ENCODE results near the gene MICAL2.

MICAL2 gene

GRCh38 chr11:12193515-12194336 is 83.3 kb downstream of the MICAL2 start:
- DNase-seq = no peak

- no peak for DNase-seq
Measured at GRCh38 chr11:12195768-12196167, 85.4 kb downstream of the MICAL2 start.

- no peak for DNase-seq
Measured at GRCh38 chr11:12196308-12196707, 85.9 kb downstream of the MICAL2 start.

- no peak for DNase-seq
Measured at GRCh38 chr11:12196872-12197271, 86.5 kb downstream of the MICAL2 start.

GRCh38 chr11:12198251-12199222 is 88.1 kb downstream of the MICAL2 start:
- DNase-seq = no peak

- peak; percentile 36 for DNase-seq
Measured at GRCh38 chr11:12199231-12199948, 89.0 kb downstream of the MICAL2 start.

- DNase-seq = no peak
Measured at GRCh38 chr11:12200279-12200990, 90.0 kb downstream of the MICAL2 start.

- DNase-seq = no peak
Measured at GRCh38 chr11:12200991-12201985, 90.9 kb downstream of the MICAL2 start.

- no peak for DNase-seq
Measured at GRCh38 chr11:12202661-12203310, 92.4 kb downstream of the MICAL2 start.

- no peak for DNase-seq
Measured at GRCh38 chr11:12204506-12204905, 94.1 kb downstream of the MICAL2 start.

- DNase-seq = no peak
Measured at GRCh38 chr11:12205330-12205729, 94.9 kb downstream of the MICAL2 start.

GRCh38 chr11:12206529-12206928 is 96.1 kb downstream of the MICAL2 start:
- no peak for DNase-seq

- no peak for DNase-seq
Measured at GRCh38 chr11:12207384-12208150, 97.2 kb downstream of the MICAL2 start.

- no peak for DNase-seq
Measured at GRCh38 chr11:12209096-12209495, 98.7 kb downstream of the MICAL2 start.

GRCh38 chr11:12210200-12210599 is 99.8 kb downstream of the MICAL2 start:
- no peak for DNase-seq

GRCh38 chr11:12211331-12212065 is 101.1 kb downstream of the MICAL2 start:
- DNase-seq = no peak

GRCh38 chr11:12212174-12212820 is 101.9 kb downstream of the MICAL2 start:
- no peak for DNase-seq

- no peak for DNase-seq
Measured at GRCh38 chr11:12212821-12213185, 102.4 kb downstream of the MICAL2 start.

- no peak for DNase-seq
Measured at GRCh38 chr11:12213883-12214282, 103.5 kb downstream of the MICAL2 start.
